ENCODE results near the gene CLCF1. TPM values are rescaled to one million over a fixed set of nuclear protein-coding genes. Genes with fewer than 3 reads are reported as not detected.

The CLCF1 gene
- total and polyA plus RNA-seq, 2 experiments from 2014 or later, result 0.16 to 2.4 TPM

DNA sequence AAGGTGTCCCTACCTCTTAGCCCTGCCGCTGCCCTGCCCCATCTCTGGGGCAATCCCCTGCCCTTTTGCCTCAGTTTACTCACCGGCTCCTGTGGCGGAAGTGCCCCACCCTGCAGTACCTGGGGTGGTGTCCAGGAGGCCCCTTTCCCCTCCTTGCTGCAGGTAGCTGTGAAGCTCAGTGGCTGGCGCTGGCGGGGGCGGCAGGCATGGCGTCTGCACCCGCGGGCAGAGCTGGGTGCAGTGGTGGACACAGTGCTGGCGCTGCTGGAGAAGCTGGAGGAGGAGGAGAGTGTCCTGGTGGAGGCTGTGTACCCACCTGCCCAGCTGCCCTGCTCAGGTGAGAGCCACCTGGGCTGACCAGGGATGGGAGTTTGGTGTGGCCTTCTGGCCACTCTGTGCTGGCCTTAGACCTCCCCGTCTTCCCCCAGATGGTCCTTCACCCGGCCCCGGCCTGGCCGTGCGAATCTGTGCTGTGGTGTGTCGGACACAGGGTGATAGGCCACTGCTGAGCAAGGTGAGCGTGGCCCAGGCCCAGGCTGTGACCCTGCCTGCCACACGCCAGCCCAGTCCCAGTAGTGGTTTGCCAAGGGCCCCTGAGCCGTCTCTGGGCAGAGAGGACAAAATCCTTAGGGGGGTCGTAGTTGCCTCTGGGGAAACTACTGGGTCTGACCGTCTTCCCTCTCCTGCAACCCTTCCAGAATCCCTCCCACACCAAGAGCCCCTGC, 46.1 kb upstream of the CLCF1 start:
- no peak overlapping the region for H3K4me3 ChIP-seq
- no peak for DNase-seq (ENCODE audit: low read depth in 1 of 2, low spot score in 1 of 2)
- no peak overlapping the region for H3K27ac ChIP-seq
- peaks cover 7% of the 10 kb centered on the region for H3K4me1 ChIP-seq (ENCODE audit: low read depth)
- TF ChIP-seq, protein P1, sequence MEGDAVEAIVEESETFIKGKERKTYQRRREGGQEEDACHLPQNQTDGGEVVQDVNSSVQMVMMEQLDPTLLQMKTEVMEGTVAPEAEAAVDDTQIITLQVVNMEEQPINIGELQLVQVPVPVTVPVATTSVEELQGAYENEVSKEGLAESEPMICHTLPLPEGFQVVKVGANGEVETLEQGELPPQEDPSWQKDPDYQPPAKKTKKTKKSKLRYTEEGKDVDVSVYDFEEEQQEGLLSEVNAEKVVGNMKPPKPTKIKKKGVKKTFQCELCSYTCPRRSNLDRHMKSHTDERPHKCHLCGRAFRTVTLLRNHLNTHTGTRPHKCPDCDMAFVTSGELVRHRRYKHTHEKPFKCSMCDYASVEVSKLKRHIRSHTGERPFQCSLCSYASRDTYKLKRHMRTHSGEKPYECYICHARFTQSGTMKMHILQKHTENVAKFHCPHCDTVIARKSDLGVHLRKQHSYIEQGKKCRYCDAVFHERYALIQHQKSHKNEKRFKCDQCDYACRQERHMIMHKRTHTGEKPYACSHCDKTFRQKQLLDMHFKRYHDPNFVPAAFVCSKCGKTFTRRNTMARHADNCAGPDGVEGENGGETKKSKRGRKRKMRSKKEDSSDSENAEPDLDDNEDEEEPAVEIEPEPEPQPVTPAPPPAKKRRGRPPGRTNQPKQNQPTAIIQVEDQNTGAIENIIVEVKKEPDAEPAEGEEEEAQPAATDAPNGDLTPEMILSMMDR (IDR thresholded peaks at IDR 0.05; ENCODE audit: low read depth, low read length), result no peak
- H3K27me3 ChIP-seq, result peaks cover 9% of the 10 kb centered on the region
- H3K36me3 ChIP-seq, result no peaks in the 10 kb centered on the region
- no peaks in the 10 kb centered on the region for H3K9me3 ChIP-seq (ENCODE audit: low read depth)

DNA sequence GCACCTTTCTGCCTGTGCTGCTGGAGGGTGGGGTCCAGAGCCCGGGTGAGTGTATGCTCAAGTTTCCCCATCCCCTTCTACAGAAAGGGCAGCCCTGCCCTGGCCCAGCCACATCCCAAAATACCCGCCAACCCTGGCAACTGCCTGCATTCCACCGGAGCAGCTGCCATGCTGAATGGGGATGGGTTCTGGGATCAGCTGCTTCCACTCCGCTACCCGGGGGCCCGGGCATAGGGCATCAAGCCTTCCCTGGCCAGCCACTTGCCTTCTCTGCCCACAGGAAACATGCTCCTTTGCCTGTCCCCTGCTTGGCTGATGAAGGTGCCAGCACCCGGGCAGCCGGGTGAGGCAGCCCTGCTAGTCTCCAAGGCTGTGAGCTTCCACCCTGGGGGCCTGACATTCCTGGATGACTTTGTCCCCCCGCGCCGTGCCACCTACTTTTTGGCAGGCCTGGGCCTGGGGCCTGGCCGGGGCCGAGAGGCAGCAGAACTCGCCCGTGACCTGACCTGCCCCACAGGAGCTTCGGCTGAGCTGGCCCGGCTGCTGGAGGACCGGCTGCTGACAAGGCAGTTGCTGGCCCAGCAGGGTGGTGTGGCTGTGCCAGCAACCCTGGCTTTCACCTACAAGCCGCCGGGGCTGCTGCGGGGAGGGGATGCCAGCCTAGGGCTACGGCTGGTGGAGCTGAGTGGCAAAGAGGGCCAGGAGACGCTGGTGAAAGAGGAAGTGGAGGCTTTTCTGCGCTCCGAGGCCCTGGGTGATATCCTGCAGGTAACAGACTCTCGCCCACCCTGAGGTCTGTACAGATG, 45.3 kb upstream of the CLCF1 start:
- no peaks in the 10 kb centered on the region for H3K36me3 ChIP-seq
- H3K9me3 ChIP-seq (ENCODE audit: low read depth), result no peaks in the 10 kb centered on the region
- DNase-seq (ENCODE audit: low read depth in 1 of 2, low spot score in 1 of 2), result no peak
- peaks cover 7% of the 10 kb centered on the region for H3K4me1 ChIP-seq (ENCODE audit: low read depth)
- no peak overlapping the region for H3K27ac ChIP-seq
- TF ChIP-seq, protein P1 (IDR thresholded peaks at IDR 0.05; ENCODE audit: low read depth, low read length), result no peak
- H3K27me3 ChIP-seq, result peaks cover 9% of the 10 kb centered on the region
- H3K4me3 ChIP-seq, result no peak overlapping the region

DNA sequence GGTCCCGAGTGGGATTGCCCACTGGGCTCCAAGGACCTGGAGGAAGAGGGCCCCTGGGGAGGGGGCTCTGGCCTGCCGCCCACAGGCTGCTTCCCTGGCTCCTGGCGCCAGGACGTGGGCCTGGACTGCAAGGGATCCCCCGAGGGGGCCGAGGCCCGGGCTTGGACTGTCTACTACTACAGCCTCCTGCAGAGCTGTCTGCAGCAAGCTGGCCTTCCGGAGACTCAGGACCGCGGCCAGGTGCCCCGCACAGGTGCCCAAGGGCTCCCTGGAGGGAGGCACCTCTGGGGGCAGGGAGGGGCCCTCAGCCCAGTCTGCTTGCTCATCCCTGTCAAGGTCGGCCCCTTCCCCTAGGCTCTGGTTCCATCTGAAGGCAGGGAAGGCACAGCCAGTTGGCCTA, 44.0 kb upstream of the CLCF1 start:
- DNase-seq (ENCODE audit: low read depth in 1 of 2, low spot score in 1 of 2), result no peak
- H3K27ac ChIP-seq, result no peak overlapping the region
- TF ChIP-seq, protein P1 (IDR thresholded peaks at IDR 0.05; ENCODE audit: low read depth, low read length), result no peak
- no peak overlapping the region for H3K4me3 ChIP-seq
- H3K36me3 ChIP-seq, result no peaks in the 10 kb centered on the region
- peaks cover 9% of the 10 kb centered on the region for H3K27me3 ChIP-seq
- no peaks in the 10 kb centered on the region for H3K9me3 ChIP-seq (ENCODE audit: low read depth)
- peaks cover 7% of the 10 kb centered on the region for H3K4me1 ChIP-seq (ENCODE audit: low read depth)

DNA sequence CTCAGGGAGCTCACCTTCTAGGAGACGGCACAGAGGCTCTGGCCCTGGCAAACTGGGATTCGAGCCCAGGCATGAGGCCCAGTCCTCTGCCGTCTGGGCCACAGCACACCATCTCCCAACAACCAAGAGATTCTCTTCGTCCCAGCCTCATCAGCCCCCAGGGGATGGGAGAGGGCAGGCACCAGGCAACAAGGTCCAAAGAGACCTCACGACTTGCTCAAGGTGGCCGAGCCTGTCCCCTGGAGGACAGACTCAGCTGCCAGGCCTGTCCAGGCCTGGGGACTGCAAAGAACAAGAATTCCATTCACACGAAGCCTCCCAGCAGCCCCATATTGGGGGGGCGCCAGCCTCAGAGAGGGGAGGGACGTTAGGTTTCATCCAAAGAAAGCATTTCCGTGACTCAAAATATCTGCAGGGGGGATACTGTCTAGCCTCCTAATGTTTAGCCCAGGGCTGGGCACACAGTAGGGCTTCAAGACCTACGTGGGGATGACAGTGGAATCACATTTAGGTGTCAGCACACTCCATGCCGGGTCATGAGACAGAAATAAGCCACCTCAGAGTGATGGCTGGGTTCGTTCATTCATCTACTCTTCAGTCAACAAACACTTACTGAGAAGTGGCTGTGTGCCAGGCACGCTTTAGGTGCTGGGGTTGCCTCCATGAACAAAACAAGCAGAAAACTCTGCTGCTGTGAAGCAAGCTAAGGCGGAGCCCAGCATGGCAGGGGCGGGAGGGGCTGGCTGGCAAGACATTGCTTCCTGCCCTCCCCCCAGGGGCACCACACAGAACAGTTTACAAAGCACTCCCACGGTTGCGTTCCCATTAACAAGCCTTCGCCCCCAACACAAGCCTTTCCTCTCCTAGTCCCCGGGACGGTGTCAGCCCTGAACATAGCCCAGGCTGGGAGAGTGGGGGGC, 43.3 kb upstream of the CLCF1 start:
- Histone ChIP-seq H3K9me3 (ENCODE audit: low read depth) (no peaks in the 10 kb centered on the region), H3K4me1 (ENCODE audit: low read depth) (peaks cover 7% of the 10 kb centered on the region), H3K4me3 (no peak overlapping the region), H3K27ac (no peak overlapping the region), H3K36me3 (no peaks in the 10 kb centered on the region), H3K27me3 (peaks cover 9% of the 10 kb centered on the region)
- TF ChIP-seq, protein P1 (IDR thresholded peaks at IDR 0.05; ENCODE audit: low read depth, low read length), result no peak
- DNase-seq (ENCODE audit: low read depth in 1 of 2, low spot score in 1 of 2), result peak in 1 of 2 donors; percentile 35

All from cardiac muscle cell (in vitro differentiated cells and primary cell).